Activated T-cell treated with anti-CD3 and anti-CD28 coated beads for 24 hours (primary cell): ENCODE data around the gene SCN3B.
"Not testable (repeated sequence)": the region's sequence is repeated elsewhere in the genome, so short reads cannot be mapped to it uniquely, and the experiment has no call there.

Source experiments
- DNase-seq: peaks from one replicate; pipeline ENCODE4 v3.0.0-alpha.2; 2020; ENCODE audit warnings: low read depth

The SCN3B gene

GRCh38 chr11:123654566-123655081 is at the start of gene SCN3B:
SCN3B (minus strand) TSS chr11:123654624; CDS start chr11:123653801, 823 bp downstream.
- DNase-seq, result no peak

GRCh38 chr11:123702696-123703095 is 48.3 kb upstream of the SCN3B start:
- DNase-seq, result no peak

GRCh38 chr11:123702139-123702538 is 47.7 kb upstream of the SCN3B start:
- DNase-seq, result no peak

- DNase-seq, result no peak
These were observed 46.3 kb upstream of the SCN3B start for GRCh38 chr11:123700772-123701171.

- no peak for DNase-seq
These were observed 44.2 kb upstream of the SCN3B start for GRCh38 chr11:123698546-123699127.

- no peak for DNase-seq
These were observed 41.8 kb upstream of the SCN3B start for GRCh38 chr11:123696183-123696582.

GRCh38 chr11:123695231-123695630 is 40.8 kb upstream of the SCN3B start:
- DNase-seq, result no peak

- no peak for DNase-seq
These were observed 40.1 kb upstream of the SCN3B start for GRCh38 chr11:123694551-123694950.

GRCh38 chr11:123692961-123693360 is 38.5 kb upstream of the SCN3B start:
- no peak for DNase-seq

GRCh38 chr11:123690485-123690884 is 36.1 kb upstream of the SCN3B start:
- DNase-seq, result no peak

- DNase-seq, result no peak
These were observed 30.2 kb upstream of the SCN3B start for GRCh38 chr11:123684601-123685000.

- DNase-seq, result no peak
These were observed 29.2 kb upstream of the SCN3B start for GRCh38 chr11:123683428-123684170.

GRCh38 chr11:123682696-123683410 is 28.4 kb upstream of the SCN3B start:
- no peak for DNase-seq

GRCh38 chr11:123681030-123681429 is 26.6 kb upstream of the SCN3B start:
- DNase-seq, result no peak

GRCh38 chr11:123678246-123678645 is 23.8 kb upstream of the SCN3B start:
- no peak for DNase-seq

- no peak for DNase-seq
These were observed 23.1 kb upstream of the SCN3B start for GRCh38 chr11:123677510-123677909.

- no peak for DNase-seq
These were observed 19.9 kb upstream of the SCN3B start for GRCh38 chr11:123674297-123674696.

- DNase-seq, result no peak
These were observed 18.1 kb upstream of the SCN3B start for GRCh38 chr11:123672568-123672967.

- no peak for DNase-seq
These were observed 17.1 kb upstream of the SCN3B start for GRCh38 chr11:123671534-123671933.

- no peak for DNase-seq
These were observed 15.7 kb upstream of the SCN3B start for GRCh38 chr11:123670081-123670480.

GRCh38 chr11:123665306-123665705 is 10.9 kb upstream of the SCN3B start:
- no peak for DNase-seq

GRCh38 chr11:123659965-123660364 is 5.5 kb upstream of the SCN3B start:
- DNase-seq, result not testable (repeated sequence)

GRCh38 chr11:123659311-123659710 is 4.9 kb upstream of the SCN3B start:
- DNase-seq, result no peak
